ENCODE results near the gene LRRC4B. TPM values are rescaled to one million over a fixed set of nuclear protein-coding genes. Genes with fewer than 3 reads are reported as not detected.

LRRC4B gene
- total RNA-seq, 1 experiment from 2014 or later = not detected

DNA sequence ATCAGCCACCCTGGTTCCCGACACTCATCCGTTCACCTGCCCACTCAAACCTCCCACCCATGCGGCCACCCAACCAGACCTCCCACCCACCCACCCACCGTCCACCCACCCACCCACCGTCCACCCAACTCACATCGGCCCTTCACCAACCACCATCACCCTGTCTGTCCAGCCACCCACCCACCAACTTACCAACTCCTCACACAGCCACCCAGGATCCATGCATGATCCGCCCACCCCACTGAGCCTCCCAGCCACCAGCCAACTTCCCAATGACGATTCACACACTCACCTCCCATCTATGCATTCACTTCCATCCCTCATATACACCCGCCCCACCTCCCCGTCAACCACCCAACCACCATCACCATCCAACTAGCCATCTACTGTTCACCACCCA is 61.5 kb downstream of the LRRC4B start:
- no peak for DNase-seq (ENCODE audit: low read depth)

DNA sequence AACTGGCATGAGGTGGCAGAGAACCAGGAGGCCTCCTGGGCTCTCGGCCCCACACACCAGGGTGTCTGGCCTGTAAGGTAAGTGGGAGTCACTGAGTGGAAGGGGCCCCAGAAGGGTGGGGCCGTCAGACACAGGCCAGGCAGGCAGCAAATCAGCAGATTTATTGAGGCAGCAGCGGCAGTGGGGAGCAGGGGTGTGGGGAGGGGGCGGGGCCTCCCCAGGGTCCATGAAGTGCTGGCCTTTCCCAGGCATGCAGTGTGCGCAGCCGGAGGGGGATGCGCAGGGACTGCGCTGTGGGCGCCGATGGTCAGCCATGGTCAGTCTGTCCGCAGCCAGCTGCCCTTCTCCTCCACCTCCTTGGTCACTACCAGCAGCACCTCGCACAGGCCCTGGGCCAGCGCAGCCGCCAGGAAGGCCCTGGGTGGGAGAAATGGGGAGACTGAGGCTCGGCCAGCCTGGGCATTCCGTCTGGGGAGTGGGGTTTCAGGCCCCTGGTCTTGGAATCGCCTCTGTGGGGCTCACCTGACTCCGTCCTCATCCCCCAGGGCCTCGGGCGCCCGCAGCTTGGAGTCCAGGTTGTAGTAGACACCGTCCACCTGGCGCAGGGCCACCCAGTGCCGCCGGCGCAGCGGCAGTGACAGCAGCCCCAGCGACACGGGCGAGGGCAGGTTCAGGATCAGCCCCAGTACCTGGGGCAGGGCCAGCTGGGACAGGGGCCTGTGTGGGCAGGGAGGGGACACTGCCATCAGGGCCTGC is 62.2 kb downstream of the LRRC4B start:
- DNase-seq (ENCODE audit: low read depth) = no peak

DNA sequence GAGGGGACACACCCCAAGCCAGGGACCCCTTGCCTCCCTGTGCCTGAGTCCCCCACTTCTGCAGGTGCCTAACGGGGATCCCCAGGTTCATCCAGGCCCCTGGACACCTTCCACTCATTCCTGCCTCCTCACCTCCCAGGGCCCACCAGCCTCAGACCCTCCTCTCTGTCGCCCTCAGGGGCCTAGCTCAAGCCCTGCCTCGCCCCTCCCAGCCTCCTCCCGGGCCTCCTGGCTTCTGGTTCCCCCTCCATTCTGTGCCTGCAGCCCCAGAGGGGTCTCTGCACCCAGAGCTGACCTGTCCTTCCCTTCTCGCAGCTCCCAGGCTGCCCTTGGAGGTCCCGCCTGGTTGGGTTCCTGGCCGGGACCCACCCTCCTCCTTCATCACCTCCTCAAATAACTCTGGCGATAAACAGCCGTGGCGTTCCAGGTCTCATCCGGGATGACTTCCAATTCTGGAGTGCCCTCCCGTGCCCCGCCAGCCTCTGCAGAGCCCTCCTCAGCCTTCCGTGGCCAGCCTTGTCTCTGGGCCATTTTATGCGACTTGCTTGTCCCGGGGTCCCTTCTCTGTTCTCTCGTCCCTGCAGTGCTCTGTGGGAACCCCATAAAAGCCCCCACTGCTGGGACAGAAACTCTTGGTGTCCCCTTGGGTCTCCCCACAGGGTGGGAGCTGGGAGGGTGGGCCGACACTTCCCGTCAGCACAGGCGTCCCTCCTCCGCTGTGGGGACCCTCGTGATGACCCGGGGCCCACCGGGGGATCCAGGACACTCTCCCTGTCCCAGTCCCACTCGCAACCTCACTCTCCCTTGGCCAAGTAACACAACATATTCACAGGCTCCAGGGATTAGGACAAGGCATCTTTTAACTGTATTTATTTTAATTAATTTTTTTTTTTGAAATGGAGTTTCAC is 66.4 kb downstream of the LRRC4B start:
- DNase-seq (ENCODE audit: low read depth) = no peak

DNA sequence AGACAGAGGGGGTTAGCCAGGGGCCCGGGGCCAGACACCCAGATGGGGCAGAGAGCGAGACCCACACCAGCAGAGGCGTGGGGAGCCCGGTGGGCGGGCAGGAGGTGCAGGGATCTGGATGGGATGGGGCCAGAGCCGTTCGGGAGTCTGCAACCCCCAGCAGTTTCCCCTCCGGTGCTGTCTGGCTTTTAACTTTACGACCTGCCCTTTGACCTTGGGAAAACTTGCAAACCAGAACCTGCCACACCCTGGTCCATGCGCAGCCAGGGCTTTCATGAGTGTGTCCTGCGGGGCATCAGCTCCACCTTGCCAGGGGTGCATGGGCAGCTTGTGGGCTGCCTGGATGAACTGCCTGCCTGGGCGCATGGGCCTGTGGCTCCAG is 67.1 kb downstream of the LRRC4B start:
- DNase-seq (ENCODE audit: low read depth) = no peak

DNA sequence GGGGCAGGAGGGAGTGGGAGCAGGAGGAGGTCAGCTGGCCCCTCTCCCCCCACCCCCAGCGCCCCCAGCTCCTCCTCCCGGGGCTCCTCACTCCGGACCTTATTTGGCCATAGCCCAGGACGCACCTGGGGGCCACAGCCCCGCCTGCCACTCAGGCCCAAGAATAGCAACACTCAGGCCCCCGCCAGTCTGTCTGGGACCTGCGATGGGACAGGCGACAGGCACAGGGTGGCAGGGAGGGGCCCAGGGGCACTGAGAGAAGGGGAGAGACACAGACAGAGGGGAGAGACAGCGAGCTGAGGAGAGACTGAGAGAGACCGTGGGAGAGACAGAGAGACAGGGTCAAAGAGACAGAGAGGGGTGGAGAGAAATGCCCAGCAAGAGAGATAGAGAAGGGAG is 67.5 kb downstream of the LRRC4B start:
- DNase-seq (ENCODE audit: low read depth) = no peak

DNA sequence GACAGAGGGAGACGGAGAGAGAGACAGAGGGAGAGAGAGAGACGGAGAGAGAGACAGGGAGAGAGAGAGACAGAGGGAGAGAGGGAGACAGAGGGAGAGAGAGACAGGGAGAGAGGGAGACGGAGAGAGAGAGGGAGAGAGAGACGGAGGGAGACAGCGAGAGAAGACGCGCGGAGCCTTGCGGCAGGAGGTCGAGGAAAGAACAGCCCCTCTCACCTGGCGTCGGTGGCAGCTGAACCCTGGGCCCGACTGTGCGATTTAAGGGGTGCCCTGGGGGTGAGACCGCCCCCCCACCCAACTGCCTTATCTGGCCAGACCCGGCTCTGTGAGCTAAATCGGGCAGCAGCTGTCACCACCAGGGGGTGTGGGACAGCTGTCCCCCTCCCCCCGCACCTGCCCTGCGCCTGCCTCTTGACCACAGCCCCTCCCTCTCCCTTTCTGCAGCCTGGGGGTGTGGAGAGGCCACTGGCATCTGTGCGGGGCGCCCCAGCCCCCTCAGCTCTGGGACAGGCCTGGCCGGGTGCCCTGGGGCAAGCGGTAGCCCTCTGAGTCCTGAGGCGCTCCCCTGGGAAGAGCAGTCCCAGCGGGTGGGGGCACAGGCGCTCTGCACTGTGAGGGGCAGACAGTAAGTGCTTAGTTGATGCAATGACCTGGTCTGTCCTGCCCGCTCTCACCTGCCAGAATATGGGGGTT is 68.0 kb downstream of the LRRC4B start:
- no peak for DNase-seq (ENCODE audit: low read depth)

DNA sequence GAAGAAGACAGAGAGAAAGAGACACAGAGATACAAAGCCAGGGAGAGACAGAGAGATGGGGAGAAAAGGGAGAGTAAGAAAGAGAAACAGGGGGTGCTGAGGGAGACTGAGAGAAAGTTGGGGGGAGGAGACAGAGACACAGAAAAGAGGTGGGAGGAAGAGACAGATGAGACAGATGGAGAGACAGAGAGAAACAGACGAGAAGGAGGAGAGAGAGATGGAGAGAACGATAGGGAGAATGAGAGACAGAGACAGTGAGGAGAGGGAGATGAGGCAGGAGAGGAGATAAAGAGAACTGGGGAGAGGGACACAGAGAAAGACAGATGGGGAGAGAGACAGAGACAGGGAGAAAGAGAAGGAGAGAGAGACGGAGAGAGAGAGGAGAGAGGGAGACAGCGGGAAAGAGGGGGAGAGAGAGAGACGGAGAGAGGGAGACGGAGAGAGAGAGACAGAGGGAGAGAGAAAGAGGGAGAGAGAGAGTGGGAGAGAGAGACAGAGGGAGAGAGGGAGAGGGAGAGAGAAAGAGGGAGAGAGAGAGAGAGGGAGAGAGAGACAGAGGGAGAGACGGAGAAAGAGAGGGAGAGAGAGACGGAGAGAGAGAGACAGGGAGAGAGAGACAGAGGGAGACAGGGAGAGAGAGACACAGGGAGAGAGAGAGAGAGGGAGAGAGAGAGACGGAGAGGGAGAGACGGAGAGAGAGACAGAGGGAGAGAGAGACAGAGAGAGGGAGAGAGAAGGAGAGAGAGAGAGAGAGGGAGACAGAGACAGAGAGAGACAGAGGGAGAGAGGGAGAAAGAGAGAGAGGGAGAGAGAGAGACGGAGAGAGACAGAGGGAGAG is 69.8 kb downstream of the LRRC4B start:
- DNase-seq (ENCODE audit: low read depth) = no peak

DNA sequence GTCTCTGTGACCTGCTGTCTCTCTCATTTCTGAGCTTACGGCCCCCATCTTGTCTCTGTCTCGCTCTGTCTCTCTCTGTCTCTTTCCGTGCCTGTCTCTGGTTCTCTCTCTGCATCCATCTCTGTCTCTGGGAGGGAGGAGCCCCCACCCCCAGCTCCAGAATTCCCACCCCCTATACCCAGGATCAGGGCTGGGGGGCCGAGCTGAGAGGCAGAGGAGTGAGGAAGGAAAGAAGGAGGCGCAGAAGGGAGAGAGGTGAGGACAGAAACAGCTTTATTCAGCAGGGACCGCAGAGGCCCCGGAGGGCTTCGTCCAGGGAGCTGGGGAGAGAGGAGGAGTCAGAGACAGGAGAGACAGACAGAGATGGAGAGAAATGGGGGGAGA is 71.2 kb downstream of the LRRC4B start:
- no peak for DNase-seq (ENCODE audit: low read depth)

DNA sequence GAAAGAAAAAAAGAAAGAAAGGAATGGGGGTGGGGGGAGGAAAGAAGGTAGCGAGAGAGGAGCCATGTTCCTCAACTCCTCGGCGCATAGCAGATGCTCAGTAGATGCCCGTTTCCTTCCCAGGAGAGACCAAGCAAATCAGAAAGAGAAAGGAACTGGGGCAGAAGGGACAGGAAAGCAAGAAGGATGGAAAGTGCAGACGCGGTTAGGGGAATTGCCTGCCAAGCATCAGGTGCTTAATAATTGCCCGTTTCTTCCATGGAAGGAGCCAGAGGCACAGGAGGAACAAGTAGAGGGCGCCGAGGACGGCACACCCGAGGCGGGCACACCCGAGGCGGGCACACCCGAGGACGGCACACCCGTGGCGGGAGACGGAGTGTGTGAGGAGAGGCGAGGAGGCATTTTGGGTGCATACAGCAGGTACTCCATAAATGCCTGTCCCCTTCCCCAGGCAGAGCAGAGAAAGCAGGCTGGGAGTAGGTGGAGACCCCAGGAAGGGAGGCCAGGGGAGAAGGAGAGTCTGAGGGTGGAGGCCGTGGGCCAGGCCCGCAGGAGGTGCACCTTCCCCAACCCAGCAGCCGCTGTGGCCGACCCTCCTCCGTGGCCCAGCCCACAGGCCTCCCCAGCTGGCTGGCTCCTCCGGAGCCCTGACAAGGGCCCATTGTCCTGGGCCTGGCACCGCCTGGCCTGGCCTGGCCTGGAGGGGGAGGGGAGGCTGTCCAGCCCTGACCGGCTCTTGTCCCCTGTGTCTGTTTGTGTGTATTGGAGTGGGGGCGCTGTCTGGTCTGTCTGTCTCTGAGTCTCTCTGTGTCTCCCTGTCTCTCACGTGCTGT is 71.8 kb downstream of the LRRC4B start:
- DNase-seq (ENCODE audit: low read depth) = peak; percentile 33

DNA sequence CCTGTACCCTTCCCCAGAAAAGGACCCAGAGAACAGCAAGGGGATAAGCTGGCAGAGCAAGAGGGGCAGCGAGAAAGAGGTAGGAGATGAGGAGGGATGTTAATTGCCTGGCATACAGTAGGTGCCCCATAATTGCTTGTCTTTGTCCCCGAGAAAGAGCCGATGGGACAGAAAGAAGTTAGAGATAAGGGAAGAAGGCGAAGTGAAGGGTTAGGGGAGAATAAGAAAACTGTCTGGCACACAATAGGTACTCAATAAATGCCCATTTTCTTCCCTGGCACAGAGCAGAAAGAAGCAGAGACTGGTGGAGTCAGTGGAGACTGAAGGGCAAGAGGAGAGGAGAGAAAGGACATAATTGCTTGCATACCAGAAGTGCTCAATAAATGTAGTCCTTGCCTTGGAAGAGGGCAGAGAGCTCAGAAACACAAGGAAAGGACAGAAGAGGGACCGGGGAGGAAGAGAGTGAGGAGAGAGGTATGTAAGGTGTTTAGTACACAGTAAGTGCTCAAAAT is 73.2 kb downstream of the LRRC4B start:
- no peak for DNase-seq (ENCODE audit: low read depth)

DNA sequence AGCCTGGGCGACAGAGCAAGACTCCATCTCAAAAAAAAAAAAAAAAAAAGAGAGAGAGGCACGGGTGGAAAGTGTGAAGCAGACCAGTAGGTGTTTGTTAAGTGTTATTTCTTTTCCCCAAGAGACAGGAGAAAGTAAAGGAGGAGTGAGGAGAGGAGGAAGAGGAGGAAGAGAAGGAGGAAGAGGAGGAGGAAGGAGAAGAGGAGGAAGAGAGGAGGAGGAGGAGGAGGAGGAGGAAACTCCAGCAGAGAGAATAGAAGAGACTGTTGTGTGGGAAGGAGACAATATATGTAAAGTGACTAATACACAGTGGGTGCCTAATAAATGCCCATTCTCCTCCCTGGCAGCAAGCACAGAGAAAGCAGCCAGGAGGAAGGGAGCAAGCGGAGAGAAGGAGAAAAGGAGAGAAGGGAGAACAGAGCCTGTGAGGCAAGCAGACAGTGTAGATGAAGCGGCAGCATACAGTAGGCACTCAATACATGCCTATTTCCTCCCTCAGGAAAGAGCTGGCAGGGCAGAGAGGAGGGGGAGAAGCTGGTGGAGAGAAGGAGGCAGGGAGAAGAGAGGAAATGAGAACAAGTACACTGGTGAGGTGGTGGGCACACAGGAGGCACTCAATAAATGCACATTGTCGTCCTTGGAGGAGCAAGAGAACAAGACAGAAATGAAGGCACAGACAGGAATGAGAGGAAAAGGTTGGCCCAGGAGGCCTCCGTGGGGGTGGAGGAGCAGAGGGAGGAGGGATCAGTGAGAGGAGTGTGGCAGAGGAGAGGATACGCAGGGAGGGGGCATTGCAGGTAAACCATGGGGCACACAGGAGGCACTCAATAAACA is 73.8 kb downstream of the LRRC4B start:
- no peak for DNase-seq (ENCODE audit: low read depth)

DNA sequence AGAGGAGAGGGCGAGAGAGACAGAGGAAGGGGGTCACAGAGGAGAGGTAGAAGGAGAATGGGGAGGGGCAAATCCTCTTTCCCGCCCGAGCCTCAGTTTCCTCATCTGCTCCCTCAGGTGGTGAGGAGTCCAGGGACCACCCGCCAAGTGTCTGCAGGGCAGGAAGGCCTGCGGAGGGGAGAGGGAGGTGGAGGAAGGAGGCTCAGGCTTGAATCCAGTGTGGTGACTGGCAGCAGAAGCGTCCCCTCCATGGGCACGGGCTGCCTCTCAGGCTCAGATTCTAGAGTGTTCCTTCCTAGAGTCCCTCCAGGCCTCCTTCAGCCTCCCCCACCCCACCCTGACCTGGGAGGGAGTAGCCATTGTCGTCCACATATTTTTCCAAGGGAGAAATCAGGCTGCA is 75.1 kb downstream of the LRRC4B start:
- no peak for DNase-seq (ENCODE audit: low read depth)

DNA sequence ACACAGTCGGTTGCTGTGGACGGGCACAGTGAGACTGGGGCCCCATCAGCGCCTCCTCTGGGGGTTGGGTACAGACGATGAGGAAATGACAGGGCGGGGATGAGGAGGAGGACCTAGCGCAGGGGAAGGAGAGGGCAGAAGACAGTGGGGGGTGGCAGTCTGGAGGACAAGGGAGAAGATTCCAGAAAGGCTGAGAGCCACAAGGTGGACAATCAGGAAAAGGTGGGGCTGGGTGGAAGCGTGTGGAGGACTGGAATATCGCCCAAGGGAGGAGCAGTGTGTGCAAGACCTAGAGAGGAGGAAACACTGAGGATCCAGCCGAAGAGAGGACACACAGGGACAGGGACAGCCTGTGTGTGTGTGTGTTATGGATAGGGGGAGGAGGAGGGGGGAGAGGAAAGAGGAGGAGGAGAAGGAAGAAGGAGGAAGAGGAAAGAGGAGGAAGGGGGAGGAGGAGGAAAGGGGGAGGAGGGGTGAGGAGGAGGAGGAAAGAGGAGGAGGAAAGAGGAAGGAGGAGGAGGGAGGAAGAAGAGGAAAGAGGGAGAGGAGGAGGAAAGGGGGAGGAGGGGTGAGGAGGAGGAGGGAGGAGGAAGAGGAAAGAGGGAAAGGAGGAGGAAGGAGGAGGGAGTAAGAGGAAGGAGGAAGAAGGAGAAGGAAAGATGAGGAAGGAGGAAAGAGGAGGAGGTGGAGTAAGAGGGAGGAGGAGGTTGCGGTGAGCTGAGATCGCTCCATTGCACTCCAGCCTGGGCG is 75.8 kb downstream of the LRRC4B start:
- no peak for DNase-seq (ENCODE audit: low read depth)

DNA sequence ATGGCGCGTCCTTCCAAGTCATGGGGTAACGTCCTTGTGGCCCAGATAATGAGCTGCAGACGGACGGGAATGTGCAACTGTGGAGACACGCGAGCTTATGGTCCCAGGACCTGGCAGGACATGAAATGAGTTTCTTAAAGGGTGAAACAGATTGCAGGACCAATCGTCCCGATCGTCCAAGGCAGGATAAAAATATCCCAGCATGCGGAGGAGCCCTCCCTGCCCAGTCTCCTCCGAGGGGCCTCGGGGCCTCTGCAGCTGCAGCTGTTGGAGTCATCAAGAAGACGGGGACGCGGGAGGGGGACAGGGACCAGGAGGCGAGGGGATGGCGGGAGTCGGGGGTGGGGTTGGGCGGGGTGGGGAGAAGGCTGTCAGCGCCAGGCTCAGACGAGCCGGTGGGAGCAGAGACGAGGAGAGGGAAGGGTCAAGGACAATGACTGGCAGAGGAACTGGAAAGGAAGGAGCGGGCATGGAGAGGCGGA is 77.2 kb downstream of the LRRC4B start:
- no peak for DNase-seq (ENCODE audit: low read depth)

DNA sequence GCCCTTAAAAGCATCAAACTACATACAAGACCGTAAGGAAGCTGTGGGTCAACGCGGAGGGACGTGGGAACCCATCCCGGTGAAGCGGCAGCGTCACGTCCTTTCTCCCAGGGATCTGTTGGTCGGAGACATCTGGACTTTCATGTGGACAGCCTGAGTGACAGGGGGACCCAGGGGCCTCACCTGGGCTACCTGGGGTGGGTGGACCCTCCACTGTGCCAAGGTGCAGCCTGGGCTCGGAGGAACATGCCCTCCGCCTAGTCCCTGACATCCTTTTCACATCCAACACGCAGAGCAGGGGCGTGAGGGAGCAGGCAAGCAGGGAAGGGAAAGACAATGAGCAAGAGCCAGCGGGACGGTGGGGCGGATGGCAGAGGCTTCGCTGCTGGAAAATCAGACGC is 77.8 kb downstream of the LRRC4B start:
- DNase-seq (ENCODE audit: low read depth) = no peak

DNA sequence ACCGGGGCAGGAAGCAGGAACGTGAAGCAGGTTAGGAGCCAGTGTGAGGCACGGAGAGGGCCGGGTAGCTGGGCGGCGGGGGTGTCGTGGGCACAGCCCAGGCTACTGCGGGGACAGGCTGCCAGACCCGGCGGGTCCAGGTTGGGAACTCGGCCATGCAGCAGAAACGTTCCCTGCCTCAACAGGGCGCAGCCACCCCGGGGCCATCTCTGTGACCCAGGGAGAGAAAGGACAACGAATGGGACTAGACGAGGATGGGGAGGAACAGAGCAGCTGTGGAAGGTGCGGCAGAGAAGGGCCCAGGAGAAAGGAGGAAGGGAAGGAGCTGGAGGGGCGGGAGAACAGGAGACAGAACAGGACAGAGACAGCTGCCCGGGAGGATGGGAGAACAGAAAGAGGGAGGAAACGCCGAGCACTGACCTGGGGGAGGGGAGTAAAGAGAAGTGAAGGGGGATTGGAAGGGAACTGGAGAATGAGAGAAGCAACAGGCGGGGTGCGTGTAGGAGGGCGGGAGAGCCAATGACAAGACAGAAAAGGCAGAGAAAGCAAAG is 78.7 kb downstream of the LRRC4B start:
- DNase-seq (ENCODE audit: low read depth) = no peak

DNA sequence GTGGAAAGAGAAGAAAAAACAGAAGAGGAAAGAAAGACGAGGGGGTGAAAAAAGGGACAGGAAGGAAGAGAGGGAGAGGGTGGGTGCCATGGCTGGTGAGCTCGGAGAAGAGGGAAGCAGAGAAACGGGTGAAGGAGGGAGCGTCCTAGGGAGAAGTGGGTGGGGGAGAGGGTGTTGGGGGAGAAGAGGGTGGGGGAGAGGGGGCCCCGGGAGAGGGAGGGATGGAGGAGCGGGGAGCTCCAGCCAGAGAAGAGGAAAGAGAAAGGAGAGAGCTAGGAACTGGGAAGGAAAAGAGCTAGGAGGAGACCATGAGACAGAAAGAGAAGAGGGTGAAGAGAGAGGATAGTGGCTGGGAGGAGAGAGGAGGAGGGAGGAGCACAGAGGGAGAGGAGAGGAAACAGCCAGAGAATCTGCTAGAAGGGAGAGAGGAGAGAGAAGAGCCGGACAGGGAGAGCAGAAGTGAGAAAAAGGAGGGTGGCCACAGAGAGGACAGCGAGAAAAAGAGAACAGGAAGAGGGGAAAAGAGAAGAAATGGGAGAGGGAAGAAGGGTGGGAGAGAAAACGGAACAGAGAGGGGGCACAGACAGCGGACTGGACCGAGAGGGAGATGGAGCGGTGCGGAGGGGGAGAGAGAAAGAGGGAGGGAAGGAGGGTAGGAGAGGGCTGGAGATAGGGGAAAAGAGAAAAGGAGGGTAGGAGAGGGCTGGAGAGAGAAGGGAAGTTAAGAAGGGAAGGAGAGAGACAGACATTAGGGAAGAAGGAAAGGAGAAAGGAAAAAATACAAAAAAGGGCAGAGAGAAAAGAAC is 79.6 kb downstream of the LRRC4B start:
- no peak for DNase-seq (ENCODE audit: low read depth)
